ENCODE results near the gene DUSP9. TPM values are rescaled to one million over a fixed set of nuclear protein-coding genes. Genes with fewer than 3 reads are reported as not detected.
"Not testable (repeated sequence)": the region's sequence is repeated elsewhere in the genome, so short reads cannot be mapped to it uniquely, and the experiment has no call there.

DUSP9 gene
- total RNA-seq, 4 donors from 2014 or later: 0.19 to 0.48 TPM; not detected in 2

- Histone ChIP-seq H3K36me3 (peaks cover 14% of the 10 kb centered on the region), H3K4me3 (no peak overlapping the region), H3K9me3 (no peaks in the 10 kb centered on the region), H3K27me3 (no peaks in the 10 kb centered on the region), H3K27ac (no peak overlapping the region), H3K4me1 (peaks cover 25% of the 10 kb centered on the region)
- WGBS: 84% methylated on average over 14 of the region's 16 CpGs
- no peak for TF ChIP-seq EP300 (IDR thresholded peaks at IDR 0.05)
- TF ChIP-seq CTCF (IDR thresholded peaks at IDR 0.05): no peak
- no peak for TF ChIP-seq POLR2AphosphoS5 (IDR thresholded peaks at IDR 0.05)
- TF ChIP-seq POLR2A (IDR thresholded peaks at IDR 0.05): no peak
- DNase-seq (ENCODE audit: low spot score in 2 of 2): no peak
Observed at GRCh38 chrX:153697924-153698865, 51.2 kb downstream of the DUSP9 start.

GRCh38 chrX:153699210-153699783 lies 52.3 kb downstream of the DUSP9 start:
- H3K27ac ChIP-seq; H3K9me3 ChIP-seq; DNase-seq (ENCODE audit: low spot score in 2 of 2); H3K4me3 ChIP-seq; H3K27me3 ChIP-seq: not testable (repeated sequence)
- Histone ChIP-seq H3K36me3 (peaks cover 14% of the 10 kb centered on the region), H3K4me1 (peaks cover 31% of the 10 kb centered on the region)
- 75% methylated on average over 9 of the region's 16 CpGs for WGBS

- not testable (repeated sequence) for DNase-seq (ENCODE audit: low spot score in 2 of 2); H3K27me3 ChIP-seq; H3K9me3 ChIP-seq; H3K4me3 ChIP-seq
- WGBS: no CpG with 5 or more reads among the region's 18 CpGs
- Histone ChIP-seq H3K27ac (peak overlapping the region; percentile 60), H3K36me3 (peaks cover 12% of the 10 kb centered on the region), H3K4me1 (peaks cover 35% of the 10 kb centered on the region)
Observed at GRCh38 chrX:153699784-153700371, 52.9 kb downstream of the DUSP9 start.

- DNase-seq (ENCODE audit: low spot score in 2 of 2): no peak
- Histone ChIP-seq H3K27me3 (no peaks in the 10 kb centered on the region), H3K9me3 (no peaks in the 10 kb centered on the region), H3K4me1 (peaks cover 35% of the 10 kb centered on the region), H3K27ac (peak overlapping the region; percentile 60), H3K36me3 (peaks cover 12% of the 10 kb centered on the region), H3K4me3 (no peak overlapping the region)
- TF ChIP-seq CTCF (IDR thresholded peaks at IDR 0.05): no peak
- TF ChIP-seq EP300 (IDR thresholded peaks at IDR 0.05): no peak
- no peak for TF ChIP-seq POLR2A (IDR thresholded peaks at IDR 0.05)
- TF ChIP-seq POLR2AphosphoS5 (IDR thresholded peaks at IDR 0.05): no peak
- 54% methylated on average over 13 of the region's 15 CpGs for WGBS
Observed at GRCh38 chrX:153700376-153700945, 53.5 kb downstream of the DUSP9 start.

Other genes starting within 250 kb of the DUSP9 start
- under 1 TPM in 1 of 4 donors, not detected in 3; 0.29 TPM for gene PNMA6E, start 245.9 kb upstream of the DUSP9 start, total RNA-seq
- gene ZFP92, start 235.7 kb upstream of the DUSP9 start, total RNA-seq: under 1 TPM in 3 of 4 donors, not detected in 1; 0.26 to 0.38 (median 0.30) TPM
- gene TREX2, start 201.1 kb upstream of the DUSP9 start, total RNA-seq: 10 to 100 TPM; 19.3 to 62.6 (median 50.7) TPM
- 10 to 100 TPM; 16.4 to 43.4 (median 18.9) TPM for gene HAUS7, start 176.6 kb upstream of the DUSP9 start, total RNA-seq
- gene BGN, start 152.2 kb upstream of the DUSP9 start, total RNA-seq: 100 to 1,000 TPM in 1 of 4 donors, 10 to 100 TPM in 3; 24.9 to 108 (median 67.3) TPM
- not detected for gene ATP2B3, start 129.6 kb upstream of the DUSP9 start, total RNA-seq
- gene CCNQ, start 48.1 kb upstream of the DUSP9 start, total RNA-seq: 10 to 100 TPM; 16.4 to 33.2 (median 29.3) TPM
- gene PNCK, start 26.6 kb downstream of the DUSP9 start, total RNA-seq: 1 to 10 TPM; 1.2 to 1.8 (median 1.4) TPM
- 10 to 100 TPM; 26.1 to 74.1 (median 45.2) TPM for gene SLC6A8, start 40.7 kb downstream of the DUSP9 start, total RNA-seq
- gene BCAP31, start 77.2 kb downstream of the DUSP9 start, total RNA-seq: 100 to 1,000 TPM; 112 to 170 (median 167) TPM
- 1 to 10 TPM; 5.9 to 9.4 (median 7.4) TPM for gene ABCD1, start 77.7 kb downstream of the DUSP9 start, total RNA-seq
- gene PLXNB3, start 117.0 kb downstream of the DUSP9 start, total RNA-seq: 10 to 100 TPM; 13.5 to 23.9 (median 19.8) TPM
- 1 to 10 TPM in 2 of 4 donors, under 1 TPM in 2; 0.42 to 3.1 (median 1.2) TPM for gene SRPK3, start 133.8 kb downstream of the DUSP9 start, total RNA-seq
- 100 to 1,000 TPM in 1 of 4 donors, 10 to 100 TPM in 3; 58.1 to 105 (median 93.8) TPM for gene IDH3G, start 147.2 kb downstream of the DUSP9 start, total RNA-seq
- gene SSR4, start 147.5 kb downstream of the DUSP9 start, total RNA-seq: 100 to 1,000 TPM in 3 of 4 donors, 10 to 100 TPM in 1; 86.7 to 200 (median 150) TPM
- gene PDZD4, start 183.3 kb downstream of the DUSP9 start, total RNA-seq: 1 to 10 TPM; 2.0 to 6.3 (median 3.0) TPM
- 10 to 100 TPM in 1 of 4 donors, 1 to 10 TPM in 3; 4.1 to 10.4 (median 8.5) TPM for gene L1CAM, start 239.0 kb downstream of the DUSP9 start, total RNA-seq